Fibroblast of skin of abdomen (primary cell): Measurements from ENCODE around the gene GNB1L.
"Not testable (repeated sequence)": the region's sequence is repeated elsewhere in the genome, so short reads cannot be mapped to it uniquely, and the experiment has no call there.

Experiments used
- DNase-seq: peaks from one replicate; pipeline ENCODE4 v3.0.0-alpha.2; 2013

GNB1L gene

DNA sequence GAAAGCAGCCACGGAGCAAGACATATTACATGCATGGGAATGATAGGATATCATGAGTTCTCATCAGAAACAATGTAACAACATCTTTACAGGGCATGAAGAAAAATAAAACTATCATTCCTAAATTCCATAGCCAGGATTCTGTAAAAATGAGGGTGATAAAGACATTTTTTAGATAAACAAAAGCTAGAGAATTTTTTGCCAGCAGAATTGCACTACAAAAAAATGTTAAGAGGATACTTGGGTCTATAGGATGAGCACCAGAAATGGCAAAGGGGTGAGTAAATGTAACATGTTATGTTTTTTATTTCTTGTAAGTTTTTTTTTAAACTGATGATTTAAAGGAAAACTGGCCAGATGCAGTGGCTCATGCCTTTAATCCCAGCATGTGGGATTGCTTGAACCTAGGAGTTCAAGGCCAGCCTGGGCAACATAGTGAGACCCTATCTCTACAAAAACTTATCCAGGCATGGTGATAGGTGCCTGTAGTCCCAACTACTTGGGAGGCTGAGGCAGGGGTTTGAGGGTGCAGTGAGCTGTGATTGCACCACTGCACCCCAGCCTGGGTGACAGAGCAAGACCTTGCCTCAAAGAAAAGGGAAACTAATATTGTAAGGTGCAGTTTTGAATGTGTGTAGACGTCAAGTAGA, 60.9 kb downstream of the GNB1L start:
- no peak for DNase-seq

DNA sequence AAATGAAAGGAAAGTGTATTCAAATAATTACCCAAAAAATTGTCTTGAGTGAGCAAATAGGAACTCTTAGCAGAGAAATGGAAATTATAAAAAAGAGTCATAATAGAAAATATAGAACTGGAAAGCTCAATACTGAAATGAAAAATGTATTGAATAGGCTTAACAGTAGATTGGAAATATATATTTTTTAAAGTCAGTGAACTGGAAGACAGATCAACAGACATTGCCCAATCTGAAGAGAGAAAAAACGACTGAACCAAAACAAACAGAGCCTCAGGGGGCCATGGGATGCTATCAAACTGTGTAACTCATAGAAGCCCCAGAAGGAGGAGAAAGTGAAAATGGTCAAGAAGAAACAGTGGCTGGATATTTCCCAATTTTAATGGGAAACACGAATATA, 61.5 kb downstream of the GNB1L start:
- DNase-seq: no peak

DNA sequence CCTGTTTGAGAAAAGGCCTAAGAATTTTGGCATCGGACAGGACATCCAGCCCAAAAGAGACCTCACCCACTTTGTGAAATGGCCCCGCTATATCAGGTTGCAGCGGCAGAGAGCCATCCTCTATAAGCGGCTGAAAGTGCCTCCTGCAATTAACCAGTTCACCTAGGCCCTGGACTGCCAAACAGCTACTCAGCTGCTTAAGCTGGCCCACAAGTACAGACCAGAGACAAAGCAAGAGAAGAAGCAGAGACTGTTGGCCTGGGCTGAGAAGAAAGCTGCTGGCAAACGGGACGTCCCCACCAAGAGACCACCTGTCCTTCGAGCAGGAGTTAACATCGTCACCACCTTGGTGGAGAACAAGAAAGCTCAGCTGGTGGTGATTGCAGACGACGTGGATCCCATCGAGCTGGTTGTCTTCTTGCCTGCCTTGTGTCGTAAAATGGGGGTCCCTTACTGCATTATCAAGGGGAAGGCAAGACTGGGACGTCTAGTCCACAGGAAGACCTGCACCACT, 62.2 kb downstream of the GNB1L start:
- not testable (repeated sequence) for DNase-seq

DNA sequence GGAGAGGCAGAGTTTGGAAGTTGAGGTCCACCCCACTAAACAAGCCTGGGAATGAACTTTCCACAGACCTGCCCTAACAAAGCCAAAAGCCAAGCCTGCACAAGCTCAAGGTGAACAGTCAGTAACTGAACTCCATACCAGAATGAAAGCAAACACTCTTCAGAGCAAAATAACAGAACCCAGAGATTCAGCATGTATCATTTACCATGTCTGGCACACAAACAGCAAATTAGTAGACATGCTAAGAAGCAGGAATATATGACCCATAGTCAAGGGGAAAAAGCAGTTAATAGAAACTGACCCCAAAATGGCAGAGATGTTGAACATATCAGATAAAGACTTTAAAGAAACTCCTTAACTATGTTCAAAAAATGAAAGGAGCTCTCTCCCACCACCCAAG, 62.8 kb downstream of the GNB1L start:
- no peak for DNase-seq

DNA sequence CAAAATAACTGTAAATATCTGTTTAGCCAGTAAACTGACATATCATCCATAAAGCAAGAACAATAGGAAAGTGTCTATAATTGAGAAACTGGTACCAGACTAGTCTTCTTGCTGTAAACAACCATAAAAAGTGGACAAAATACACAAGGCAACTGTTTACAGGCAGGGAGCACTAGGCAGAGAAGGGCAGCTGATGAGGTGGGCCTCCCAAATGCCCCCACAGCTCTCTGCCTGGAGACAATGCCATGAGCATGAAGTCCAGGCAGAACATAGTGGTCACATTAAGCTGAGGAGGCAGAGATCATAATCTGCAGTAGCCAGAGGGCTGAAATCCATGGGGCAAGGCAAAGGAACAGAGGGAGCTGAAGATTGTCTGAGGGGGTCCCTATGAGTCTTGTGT, 63.4 kb downstream of the GNB1L start:
- no peak for DNase-seq

DNA sequence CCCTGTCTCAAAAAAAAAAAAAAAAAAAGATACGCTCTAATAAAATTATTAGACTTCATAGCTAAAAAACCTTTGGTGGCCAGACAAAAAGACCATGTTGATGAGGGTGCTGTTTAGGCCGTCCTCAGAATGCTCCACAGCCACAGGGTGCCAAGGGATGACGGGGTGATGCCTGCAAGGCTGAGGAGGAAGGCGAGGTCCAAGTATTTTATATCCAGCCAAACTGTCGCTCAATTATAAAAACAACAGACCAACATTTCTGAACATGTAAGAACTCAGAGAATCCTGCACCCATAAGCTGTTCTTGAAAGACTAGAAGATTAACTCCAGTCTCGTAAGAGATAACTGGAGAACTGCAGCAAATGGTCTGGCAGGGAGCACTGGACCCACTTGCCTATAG, 64.8 kb downstream of the GNB1L start:
- DNase-seq: no peak

DNA sequence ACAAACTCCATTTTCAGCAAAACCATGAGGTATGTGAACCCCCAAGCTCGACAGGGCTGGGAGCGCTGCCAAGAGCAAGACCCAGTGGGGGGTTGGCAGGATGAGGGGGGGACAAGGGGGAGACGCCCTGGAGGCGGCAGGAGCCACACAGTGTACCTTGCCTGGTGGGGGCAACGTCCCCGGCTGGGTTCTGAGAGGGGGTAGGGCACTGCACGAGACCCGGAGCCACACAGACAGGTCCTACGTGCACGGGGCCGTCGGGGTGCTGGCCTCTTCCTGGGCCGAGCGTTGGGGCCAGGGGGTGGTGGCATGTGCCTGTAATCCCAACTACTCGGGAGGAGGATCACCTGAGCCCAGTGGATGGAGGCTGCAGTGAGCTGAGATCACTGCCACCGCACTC, 65.3 kb downstream of the GNB1L start:
- DNase-seq: no peak

DNA sequence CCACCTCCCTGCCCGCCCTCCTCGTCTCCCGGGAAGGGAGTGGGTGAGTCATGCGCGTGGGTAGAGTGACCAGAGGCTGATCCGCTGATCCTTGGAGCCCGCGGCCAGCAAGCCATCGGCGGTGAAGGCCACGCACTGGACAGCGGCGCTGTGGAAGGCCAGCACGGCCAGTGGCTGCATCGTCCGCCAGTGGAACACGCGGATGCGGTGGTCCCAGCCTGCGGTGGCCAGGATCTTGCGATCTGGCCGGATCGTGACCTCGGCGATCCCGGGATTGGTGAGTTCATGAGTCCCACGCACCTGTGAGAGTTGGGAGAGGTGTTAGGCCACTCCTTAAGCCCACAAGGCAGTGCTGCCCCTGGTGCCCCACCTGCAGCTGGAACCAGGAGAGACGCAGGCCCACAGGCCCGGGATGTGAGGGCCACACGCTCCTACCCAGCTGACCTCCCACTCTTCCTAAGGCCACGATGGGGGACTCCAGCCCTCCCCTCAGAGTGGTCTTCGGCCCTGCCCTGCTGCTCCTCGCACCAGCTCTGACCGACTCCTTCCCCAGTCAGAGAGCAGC, 65.9 kb downstream of the GNB1L start:
- no peak for DNase-seq

DNA sequence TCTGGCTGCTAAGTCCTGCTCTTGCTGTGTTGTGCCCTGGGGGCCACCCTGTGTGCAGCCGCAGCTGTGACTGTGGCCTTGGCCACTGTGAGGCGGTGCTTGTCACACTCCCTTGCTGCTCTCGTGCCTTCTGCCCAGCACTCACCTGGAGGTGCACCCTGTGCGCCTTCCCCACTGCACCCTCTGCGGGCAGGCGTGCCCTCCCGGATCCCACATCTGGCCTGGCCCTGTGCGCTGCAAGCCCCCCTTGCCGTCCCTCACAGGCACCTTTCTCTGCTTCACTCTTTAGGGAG, 66.9 kb downstream of the GNB1L start:
- no peak for DNase-seq

DNA sequence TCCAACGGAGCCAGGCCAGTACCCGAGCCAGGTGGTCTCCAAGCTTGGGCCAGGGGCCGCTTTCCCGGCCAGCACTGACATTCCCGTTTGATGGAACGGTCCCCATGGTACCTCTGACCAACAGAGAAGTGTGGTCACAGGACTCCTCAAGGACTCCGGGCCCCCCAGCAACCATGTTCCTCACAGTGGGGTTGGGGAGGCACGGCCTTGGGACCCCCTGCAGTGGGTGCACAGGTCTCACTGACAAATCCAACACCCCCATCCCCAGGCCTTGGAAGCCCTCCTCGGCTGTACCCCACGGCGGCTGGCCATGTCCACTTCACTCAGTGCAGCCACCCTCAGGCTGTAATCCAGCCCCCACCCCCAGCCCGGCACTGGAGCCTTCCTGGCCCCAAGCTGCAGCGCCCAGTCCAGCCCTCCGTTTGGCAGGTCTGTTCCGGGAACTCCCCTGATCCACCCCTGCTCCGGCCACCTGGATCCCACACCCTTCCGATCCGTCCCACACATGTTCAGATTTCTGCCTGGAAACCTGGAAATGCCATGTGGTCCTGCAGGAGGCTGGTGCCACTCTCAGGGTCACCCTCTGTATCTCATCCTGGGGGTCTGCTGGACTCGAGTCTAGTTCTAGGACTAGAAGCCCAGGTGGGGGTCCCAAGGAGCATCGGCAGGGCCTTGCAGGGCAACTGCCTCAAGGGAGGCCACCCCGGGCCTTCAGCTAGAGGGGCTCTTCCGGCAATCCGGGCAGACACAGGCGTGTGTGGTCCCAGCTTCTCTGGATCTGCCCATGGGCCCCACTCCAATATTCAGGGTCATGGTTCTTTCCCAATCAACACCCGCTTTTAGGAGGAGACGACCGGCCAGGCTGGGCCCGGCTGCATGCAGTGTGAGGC, 67.5 kb downstream of the GNB1L start:
- no peak for DNase-seq

DNA sequence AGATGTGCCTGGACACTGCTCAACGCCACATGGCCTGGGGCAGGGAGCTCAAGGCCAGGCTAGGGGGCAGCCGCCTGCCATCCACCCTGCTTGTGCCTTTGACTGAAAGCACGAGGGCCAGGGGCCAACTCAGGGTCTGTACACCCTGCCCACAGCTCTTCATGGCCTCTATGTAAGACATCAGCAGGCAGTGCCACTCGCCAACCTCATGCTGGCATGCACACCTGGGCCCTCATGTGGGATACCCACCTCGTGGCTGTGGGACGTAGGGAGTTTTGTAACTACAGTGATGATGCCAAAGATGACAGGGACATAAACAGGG, 68.4 kb downstream of the GNB1L start:
- DNase-seq: no peak

DNA sequence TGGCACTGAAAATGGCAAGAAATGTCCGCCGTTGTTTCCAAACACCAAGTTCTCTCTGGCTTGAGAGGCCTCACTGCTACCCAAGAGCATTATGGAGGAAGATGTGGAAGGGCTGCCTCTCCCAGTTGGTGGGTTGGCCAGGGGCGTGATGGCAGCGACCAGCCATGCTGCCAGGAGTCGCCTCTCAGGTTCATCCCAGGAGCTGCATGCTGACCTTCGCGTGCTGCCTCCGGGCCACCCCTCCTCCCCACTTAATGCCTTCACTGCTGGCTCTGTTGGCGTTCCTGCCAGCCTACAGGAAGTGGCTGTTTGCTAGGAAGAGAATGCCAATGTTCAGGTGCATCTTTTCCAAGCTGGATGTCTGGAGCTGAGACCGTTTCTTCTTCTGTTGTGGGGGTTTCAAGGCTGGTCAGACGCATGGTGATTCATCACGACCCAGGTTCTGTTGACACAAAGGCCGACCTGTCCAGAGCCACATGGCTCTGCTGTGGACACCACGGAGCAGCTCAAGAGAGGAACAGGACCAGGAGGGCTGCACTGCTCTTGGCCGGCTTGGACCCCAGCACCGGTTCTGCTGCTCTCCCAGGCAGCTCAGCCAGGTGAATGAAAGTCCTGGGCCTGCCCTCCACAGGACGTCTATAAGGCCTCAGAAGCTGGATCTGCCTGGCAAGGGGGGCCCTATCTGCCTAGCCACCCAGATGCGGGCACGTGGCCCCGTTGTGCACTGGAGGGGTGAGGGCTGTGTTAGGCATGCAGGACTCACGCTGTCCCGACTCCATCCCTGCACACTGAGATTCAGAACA, 69.0 kb downstream of the GNB1L start:
- no peak for DNase-seq

DNA sequence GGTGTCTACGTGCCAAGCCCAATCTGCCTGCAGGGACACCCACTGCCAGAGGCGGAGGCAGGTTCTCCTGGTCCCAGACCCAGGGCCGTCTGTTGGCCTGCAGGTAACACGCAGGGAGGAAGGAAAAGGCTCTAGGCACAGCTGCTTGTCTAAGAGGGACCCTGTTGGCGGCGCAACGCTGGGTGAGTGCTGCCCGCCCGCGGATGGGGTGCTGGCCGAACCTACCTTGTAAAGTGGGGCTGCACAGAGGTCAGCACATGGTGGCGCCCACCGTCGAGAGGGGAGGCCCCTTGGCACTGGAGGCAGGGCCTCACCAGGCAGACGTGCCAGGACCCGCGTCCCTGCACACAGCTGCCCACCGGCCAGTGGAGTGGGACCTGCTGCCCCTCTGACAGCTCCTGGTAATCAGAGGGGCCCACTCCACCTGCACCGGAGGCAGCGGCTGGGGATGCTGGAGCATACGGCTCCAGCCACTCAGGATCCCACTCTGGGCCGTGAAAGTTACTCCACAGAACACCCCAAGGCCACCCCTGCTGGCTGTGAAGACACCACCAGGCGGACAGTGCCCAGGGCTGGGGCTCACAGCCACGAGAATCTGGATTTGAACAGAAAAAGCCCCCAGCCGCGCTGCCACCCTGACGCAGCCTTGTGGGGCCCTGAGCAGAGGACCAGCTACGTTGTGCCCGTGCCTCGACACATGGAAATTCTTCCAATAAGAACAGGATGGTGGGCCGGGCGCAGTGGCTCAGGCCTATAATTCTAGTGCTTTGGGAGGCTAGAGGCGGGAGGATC, 70.1 kb downstream of the GNB1L start:
- DNase-seq: no peak

DNA sequence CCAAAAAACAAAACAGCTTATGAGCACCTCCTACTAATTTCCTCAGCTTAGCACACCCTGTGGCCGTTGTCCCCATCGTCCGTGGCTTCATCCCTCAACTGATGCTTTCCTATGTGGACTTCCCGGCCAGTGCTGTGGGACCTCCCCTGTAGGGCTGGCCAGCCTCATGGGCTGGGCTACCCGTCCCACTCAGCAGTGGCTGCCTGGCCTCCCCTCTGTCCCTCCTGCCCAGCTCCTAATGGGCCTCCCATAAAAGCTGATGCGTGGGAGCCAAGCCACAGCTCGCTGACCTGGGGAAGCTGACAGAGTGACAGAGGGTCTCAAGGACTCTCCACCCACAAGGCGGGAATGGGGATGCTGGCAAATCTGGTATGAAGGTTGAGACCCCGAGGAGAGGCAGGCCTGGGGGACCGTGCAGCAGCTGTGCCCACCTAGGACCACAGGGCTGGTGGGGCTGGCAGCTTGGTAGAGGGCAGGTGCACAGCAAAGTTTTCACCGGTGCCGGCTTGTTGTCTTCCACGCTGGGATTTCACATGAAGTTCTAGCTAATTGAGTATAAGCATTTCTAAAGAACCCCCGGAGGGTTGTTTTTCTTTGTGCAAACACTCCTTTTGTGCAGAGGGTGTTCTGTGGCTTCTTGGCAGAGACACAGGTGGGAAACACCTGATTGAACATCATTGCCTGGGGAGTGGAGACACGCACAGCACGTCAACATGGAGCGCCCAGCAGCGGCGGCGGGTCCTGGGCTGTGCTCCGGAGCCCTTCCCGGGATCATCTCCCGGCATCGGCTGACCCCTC, 70.9 kb downstream of the GNB1L start:
- no peak for DNase-seq

DNA sequence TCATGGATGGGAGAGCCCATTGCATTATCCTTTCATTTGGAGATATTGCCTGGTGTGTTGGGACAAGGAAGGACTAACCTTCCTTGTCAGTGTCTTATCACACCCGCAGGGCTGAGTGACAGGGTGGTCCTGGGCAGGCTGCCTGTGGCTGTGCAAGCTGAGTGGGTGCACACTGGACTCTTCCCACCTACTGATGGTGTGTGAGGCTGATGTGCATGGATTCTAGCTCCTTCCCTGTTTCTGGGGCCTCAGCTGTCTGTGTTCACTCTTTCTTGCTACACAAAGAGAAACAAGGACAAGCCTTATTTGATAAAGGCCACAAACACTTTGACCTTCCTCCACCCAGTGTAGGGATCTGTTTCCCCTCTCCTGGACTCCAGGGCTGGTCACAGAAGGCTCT, 72.1 kb downstream of the GNB1L start:
- DNase-seq: no peak

DNA sequence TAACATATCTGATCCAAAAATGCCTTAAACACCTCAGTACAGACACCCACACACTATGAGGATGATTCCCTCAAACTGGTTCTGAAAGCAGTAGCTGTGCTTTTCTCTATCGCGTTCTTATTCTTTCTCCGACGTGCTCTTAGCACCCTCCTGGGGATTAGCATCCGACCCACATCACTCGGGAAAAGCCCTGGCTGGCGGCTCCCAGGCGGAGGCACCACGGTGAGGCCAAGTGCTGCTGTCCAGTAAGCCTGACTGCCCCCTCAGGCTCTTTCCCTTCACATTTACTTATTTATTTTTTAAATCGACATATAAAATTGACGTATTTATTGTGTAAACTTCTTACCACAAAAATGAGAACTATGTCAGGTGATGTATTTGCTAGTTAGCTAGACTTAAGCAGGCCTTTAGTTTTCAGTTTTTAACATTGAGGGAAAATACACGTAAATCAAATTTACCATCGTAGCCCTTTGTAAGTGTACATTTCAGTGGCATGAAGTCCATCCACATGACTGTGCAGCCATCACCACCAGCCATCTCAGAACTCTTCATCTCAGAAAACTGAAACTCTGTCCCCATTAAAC, 74.9 kb downstream of the GNB1L start:
- no peak for DNase-seq

DNA sequence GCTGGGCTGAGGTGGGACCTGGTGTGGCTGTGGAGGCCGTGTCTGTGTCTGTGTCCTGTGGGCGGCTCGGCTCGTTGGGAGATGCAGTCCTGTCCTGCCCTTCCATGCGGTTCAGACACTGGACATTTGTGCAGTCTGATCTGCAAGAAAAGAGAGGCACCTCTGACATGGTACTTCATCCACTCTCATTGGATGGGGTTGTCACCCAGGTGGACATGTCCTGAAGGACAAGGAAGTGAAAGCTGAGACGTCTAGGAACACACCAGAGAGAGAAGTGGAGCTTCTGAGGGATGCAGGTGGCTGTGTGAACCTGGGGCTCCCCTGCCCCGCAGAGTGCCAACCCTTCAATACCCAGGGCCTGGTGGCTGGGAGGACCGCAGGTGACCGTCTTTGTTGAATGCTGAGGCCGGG, 75.7 kb downstream of the GNB1L start:
- no peak for DNase-seq

DNA sequence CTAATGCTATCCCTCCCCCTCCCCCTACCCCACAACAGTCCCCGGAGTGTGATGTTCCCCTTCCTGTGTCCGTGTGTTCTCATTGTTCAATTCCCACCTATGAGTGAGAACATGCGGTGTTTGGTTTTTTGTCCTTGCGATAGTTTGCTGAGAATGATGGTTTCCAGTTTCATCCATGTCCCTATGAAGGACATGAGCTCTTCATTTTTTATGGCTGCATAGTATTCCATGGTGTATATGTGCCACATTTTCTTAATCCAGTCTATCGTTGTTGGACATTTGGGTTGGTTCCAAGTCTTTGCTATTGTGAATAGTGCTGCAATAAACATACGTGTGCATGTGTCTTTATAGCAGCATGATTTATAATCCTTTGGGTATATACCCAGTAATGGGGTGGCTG, 77.5 kb downstream of the GNB1L start:
- not testable (repeated sequence) for DNase-seq

DNA sequence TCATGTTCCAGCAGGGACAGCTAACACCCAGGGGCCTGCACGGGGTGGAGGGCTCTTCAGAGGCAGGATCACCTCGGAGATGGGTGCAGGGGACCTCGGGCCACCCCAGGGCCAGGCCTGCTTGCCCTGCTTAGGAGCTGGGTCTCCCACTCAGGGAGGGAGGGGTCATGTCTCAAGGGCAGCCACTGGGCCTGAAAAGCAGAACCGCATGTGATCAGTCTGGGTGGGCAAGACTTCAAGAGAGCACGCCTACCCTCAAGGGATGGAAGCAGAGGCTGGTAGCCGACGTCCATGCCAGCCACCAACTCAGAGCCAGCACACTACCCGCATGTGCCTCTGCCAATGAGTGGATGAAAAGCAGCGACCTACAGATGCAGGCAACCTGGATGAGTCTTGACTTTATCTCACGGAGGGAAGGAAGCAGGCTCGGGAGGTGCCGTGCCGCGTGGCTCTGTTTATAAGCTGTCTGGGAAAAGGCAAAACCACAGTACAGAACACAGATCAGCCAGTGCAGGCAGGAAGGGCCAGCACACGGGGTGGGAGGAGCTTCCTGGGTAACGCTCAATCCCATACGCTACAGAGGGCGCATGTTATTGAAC, 78.1 kb downstream of the GNB1L start:
- DNase-seq: no peak

DNA sequence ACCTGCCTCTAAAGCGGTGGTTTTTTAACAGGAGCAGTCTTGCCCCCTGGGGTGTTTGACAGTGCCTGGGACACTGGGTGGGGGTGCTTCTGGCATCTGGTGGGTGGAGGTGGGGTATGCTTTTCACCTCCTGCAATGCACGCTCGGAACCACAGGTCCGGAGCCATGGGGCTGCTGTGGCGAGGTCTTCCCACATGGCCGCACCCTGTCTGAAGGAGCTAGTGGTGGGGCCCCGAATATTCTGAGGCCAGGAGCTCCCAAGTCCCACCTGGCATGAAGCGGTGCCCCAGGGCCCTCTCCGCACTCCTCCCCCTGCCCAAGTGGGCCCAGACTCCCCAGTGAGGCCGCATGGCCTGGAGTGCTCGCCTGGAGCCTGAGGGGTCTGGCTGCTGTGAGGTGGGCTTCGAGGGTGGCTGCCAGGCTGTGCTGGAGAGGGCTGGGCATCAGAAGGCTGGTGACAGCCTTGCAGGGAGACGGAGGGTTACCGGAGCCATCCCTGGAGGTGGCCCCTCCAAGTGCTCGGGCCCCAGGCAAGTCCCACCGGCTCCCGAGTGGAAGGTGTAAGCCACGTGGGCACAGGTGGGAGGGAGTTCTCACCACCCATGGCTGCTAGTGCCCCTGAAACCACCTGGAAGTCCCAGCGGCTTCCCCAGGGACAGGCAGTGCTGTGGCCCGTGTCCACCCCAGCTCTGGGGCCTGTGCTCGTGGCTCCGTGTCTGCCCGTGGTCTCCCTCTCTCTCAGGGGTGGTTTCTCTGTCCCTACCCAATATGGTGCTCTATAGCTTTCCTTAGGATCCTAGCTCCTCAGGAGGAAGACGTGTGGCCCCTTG, 79.0 kb downstream of the GNB1L start:
- DNase-seq: no peak
